MCF 10A (cell line): Measurements from ENCODE around the gene ARL5A. TPM values are rescaled to one million over a fixed set of nuclear protein-coding genes. Genes with fewer than 3 reads are reported as not detected.
A peak's percentile ranks its signal among the peaks of the same experiment; 100 is the strongest.
"Not testable (repeated sequence)": the region's sequence is repeated elsewhere in the genome, so short reads cannot be mapped to it uniquely, and the experiment has no call there.

Experiments used
- BruUV-seq: library from RNA; stranded (reverse); fragments of 400-500 nt; replicated peaks from 2 replicates; lab custom pipeline; 2021; lab: Mats Ljungman, UMichigan
- CTCF ChIA-PET: fragments of 300-600 bp; sonication (Branson Sonifier 250); formaldehyde crosslinking; extraction: SDS; loops from one replicate; lab custom pipeline; 2021; ENCODE audit warnings: antibody characterized with exemption, inconsistent platforms; lab: Yijun Ruan, JAX
- POLR2A ChIA-PET: fragments of 300-600, 350-650 bp; sonication (Branson Sonifier 250); formaldehyde crosslinking; extraction: SDS; loops from one replicate; lab custom pipeline; 2020; ENCODE audit warnings: antibody characterized with exemption, inconsistent platforms; lab: Yijun Ruan, JAX
- DNase-seq: peaks from one replicate; pipeline ENCODE4 v3.0.0-alpha.2; 2018; ENCODE audit not compliant: unreplicated experiment
- H3K27ac Mint-ChIP-seq: one replicate; pipeline ENCODE4 v1.8.0; 2022; ENCODE audit warnings: mild to moderate bottlenecking, low read depth, mixed read lengths; ENCODE audit not compliant: unreplicated experiment
- H3K27me3 Mint-ChIP-seq: one replicate; pipeline ENCODE4 v1.8.0; 2022; ENCODE audit warnings: mixed read lengths; ENCODE audit not compliant: insufficient read depth, unreplicated experiment
- H3K36me3 Mint-ChIP-seq: one replicate; pipeline ENCODE4 v1.8.0; 2022; ENCODE audit warnings: mild to moderate bottlenecking, moderate library complexity, mixed read lengths; ENCODE audit not compliant: insufficient read depth, unreplicated experiment
- H3K4me1 Mint-ChIP-seq: one replicate; pipeline ENCODE4 v1.8.0; 2022; ENCODE audit warnings: mixed read lengths; ENCODE audit not compliant: insufficient read depth, unreplicated experiment
- H3K4me3 Mint-ChIP-seq: one replicate; pipeline ENCODE4 v1.8.0; 2022; ENCODE audit warnings: mild to moderate bottlenecking, moderate library complexity, mixed read lengths; ENCODE audit not compliant: unreplicated experiment
- H3K9me3 Mint-ChIP-seq: one replicate; pipeline ENCODE4 v1.8.0; 2022; ENCODE audit warnings: mixed read lengths; ENCODE audit not compliant: unreplicated experiment
- intact Hi-C: fragments of 100-400 bp; cut with micrococcal nuclease; formaldehyde crosslinking; loops from 2 replicates; pipeline ENCODE4 v1.14.1; 2022
- total RNA-seq: library from RNA; stranded (reverse); gene quantifications from 2 replicates; pipeline ENCODE4 v1.2.3, GENCODE V29; 2022
- TF ChIP-seq, protein P1 (sequence below): fragments of 200-600 bp; IDR thresholded peaks from one replicate; pipeline ENCODE4 v1.8.0; 2022; ENCODE audit warnings: antibody characterized with exemption, mild to moderate bottlenecking; ENCODE audit not compliant: unreplicated experiment

ARL5A gene
- total RNA-seq, 1 experiment from 2014 or later, result 34.8 TPM

DNA sequence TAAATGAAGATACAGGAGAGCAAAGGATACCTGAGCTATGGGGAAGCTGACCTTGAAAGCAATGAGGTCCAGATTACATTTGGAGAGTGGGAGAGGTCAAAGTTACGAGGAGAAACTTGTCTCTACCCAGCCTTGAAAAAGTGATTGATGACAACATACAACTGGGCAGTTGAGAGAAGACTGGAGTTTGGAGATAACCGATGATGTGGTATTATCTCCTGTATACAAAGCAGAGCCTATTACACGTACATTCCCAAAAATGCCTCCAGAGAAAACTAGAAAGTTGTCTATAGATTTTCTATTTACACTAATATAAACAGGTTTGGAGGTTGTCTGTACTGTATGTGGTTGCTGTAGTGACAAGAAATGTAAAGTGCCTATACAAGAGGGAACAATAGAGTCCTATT is 28.3 kb downstream of the ARL5A start:
- intact Hi-C loops, result no loop called here
- TF ChIP-seq, protein P1, sequence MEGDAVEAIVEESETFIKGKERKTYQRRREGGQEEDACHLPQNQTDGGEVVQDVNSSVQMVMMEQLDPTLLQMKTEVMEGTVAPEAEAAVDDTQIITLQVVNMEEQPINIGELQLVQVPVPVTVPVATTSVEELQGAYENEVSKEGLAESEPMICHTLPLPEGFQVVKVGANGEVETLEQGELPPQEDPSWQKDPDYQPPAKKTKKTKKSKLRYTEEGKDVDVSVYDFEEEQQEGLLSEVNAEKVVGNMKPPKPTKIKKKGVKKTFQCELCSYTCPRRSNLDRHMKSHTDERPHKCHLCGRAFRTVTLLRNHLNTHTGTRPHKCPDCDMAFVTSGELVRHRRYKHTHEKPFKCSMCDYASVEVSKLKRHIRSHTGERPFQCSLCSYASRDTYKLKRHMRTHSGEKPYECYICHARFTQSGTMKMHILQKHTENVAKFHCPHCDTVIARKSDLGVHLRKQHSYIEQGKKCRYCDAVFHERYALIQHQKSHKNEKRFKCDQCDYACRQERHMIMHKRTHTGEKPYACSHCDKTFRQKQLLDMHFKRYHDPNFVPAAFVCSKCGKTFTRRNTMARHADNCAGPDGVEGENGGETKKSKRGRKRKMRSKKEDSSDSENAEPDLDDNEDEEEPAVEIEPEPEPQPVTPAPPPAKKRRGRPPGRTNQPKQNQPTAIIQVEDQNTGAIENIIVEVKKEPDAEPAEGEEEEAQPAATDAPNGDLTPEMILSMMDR, result no peak
- no TSS peak for BruUV-seq
- no peak for DNase-seq
- H3K36me3 Mint-ChIP-seq, result peaks cover 26% of the 10 kb centered on the region
- peaks cover 7% of the 10 kb centered on the region for H3K4me1 Mint-ChIP-seq
- H3K4me3 Mint-ChIP-seq, result no peak overlapping the region
- no peaks in the 10 kb centered on the region for H3K9me3 Mint-ChIP-seq
- H3K27ac Mint-ChIP-seq, result peak overlapping the region; percentile 55
- ChIA-PET CTCF (interaction anchor here (0.9 to 1.0 kb wide), 2 partner anchors 8 to 170 kb away, joined by 3 read pairs; no protein-coding TSS in a partner anchor), POLR2A (interaction anchor here (1.0 to 1.2 kb wide), 3 partner anchors 9 to 28 kb away, joined by 3 to 4 read pairs (median 4); partner anchors contain the start of gene ARL5A)
- H3K27me3 Mint-ChIP-seq, result no peaks in the 10 kb centered on the region

DNA sequence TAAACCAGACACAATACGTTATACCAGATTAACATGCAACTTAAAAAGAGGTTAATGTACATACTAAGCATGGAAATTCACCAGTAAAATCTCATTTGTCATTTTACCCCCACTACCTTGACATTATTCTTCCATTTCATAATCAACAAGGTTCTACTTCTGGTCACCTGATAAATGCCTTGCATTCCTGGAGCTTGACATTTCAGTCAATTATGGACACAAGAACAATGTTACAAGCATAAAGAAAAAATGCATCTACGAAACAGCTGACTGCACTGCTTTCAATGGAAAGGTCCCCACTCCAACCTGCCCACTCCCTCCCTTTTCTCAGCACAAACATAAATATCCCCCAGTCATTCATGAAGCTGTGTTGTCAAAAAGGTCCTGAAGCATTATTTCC is 31.4 kb downstream of the ARL5A start:
- H3K4me3 Mint-ChIP-seq, result no peak overlapping the region
- intact Hi-C loops, result no loop called here
- no peaks in the 10 kb centered on the region for H3K9me3 Mint-ChIP-seq
- H3K27ac Mint-ChIP-seq, result peak overlapping the region; percentile 24
- TF ChIP-seq, protein P1, result no peak
- H3K4me1 Mint-ChIP-seq, result peaks cover 7% of the 10 kb centered on the region
- H3K27me3 Mint-ChIP-seq, result no peaks in the 10 kb centered on the region
- H3K36me3 Mint-ChIP-seq, result peaks cover 16% of the 10 kb centered on the region
- ChIA-PET CTCF (interaction anchor here (0.7 kb wide), 1 partner anchor 125 kb away, joined by 3 read pairs; no protein-coding TSS in a partner anchor), POLR2A (interaction anchor here (0.6 kb wide), 1 partner anchor 417 kb away, joined by 3 read pairs; no protein-coding TSS in a partner anchor)
- no peak for DNase-seq
- BruUV-seq, result no TSS peak

GRCh38 chr2:151795646-151796240 is 32.5 kb downstream of the ARL5A start:
- Mint-ChIP-seq H3K4me1 (peaks cover 7% of the 10 kb centered on the region), H3K9me3 (no peaks in the 10 kb centered on the region), H3K27ac (no peak overlapping the region), H3K36me3 (peaks cover 7% of the 10 kb centered on the region), H3K4me3 (no peak overlapping the region), H3K27me3 (no peaks in the 10 kb centered on the region)
- intact Hi-C loops, result no loop called here
- POLR2A ChIA-PET, result no interaction called here
- no peak for DNase-seq
- no TSS peak for BruUV-seq
- CTCF ChIA-PET, result interaction anchor here (0.7 kb wide), 1 partner anchor 127 kb away, joined by 3 read pairs; no protein-coding TSS in a partner anchor
- TF ChIP-seq, protein P1, result no peak

- H3K4me3 Mint-ChIP-seq, DNase-seq, H3K36me3 Mint-ChIP-seq, H3K9me3 Mint-ChIP-seq, intact Hi-C loops, POLR2A ChIA-PET, H3K4me1 Mint-ChIP-seq, H3K27me3 Mint-ChIP-seq, BruUV-seq, H3K27ac Mint-ChIP-seq: not testable (repeated sequence)
- CTCF ChIA-PET, result interaction anchor here (0.8 kb wide), 1 partner anchor 232 kb away, joined by 4 read pairs; no protein-coding TSS in a partner anchor
Observed at GRCh38 chr2:151794422-151794821, 33.8 kb downstream of the ARL5A start.
